GM21723 (cell line): Measurements from ENCODE around the gene CDH23.

Source experiments
- ATAC-seq: cut with Tn5 transposase; IDR thresholded peaks from one replicate; pipeline ENCODE4 v1.9.1; 2021; ENCODE audit warnings: mild to moderate bottlenecking, moderate library complexity; ENCODE audit not compliant: unreplicated experiment

Gene CDH23

GRCh38 chr10:71695502-71696476, 299.1 kb downstream of the CDH23 start:
- ATAC-seq, result no peak

GRCh38 chr10:71696628-71697326, 300.1 kb downstream of the CDH23 start:
- no peak for ATAC-seq

DNA sequence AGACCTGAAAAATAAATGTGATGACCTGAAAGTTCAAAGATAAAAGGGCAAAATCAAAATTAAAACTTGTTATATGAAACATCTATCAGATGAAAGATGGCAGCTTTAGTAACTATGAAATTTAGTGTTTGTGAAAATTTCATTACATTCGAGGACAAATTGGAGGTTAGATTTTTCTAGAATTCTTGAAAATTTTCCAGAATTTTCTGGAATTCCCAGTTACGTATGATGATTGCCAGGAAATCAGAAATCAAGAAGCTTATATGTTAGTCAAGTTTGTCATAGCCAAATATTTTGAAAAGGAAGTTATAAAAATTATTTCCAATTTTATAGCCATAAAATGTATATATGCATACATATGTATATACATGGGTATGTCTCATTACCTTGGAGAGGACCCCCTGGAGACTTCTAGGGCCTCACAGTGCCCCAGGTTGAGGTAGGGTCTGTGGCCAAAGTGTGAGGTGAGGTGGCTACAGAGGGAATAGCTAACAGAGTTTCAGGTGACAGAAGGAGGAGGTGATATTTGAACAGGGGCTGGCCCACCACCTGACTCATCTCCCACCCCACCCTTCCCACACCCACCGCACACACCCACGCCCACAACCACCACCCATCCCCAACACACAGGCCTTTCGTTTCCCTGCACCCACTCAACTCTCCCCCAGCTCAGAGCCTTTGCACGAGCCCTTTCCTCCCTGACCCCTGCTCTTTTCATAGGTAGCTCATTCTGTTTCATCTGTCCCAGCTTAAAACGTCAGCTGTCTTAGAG, 301.4 kb downstream of the CDH23 start:
- ATAC-seq, result no peak

DNA sequence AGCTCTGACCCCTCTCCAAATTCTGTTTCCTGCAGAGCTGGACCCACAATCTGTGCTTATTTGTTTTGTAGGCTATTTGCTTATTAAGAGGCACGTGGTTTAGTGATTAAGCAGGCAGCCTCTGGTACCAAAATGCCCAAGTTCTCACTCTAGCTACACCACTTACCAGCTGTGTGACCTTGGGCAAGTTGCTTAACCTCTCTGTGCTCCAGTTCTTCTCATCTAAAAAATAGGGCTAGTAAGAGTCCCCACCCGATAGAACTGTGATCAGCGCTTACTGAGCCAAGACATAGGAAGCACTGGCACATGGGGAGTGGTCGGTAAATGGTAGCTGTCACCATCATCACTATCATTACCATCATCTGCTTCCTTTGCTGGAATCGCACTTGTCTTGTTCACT, 302.0 kb downstream of the CDH23 start:
- no peak for ATAC-seq

- ATAC-seq, result no peak
Measured at GRCh38 chr10:71700731-71701368, 304.1 kb downstream of the CDH23 start.

DNA sequence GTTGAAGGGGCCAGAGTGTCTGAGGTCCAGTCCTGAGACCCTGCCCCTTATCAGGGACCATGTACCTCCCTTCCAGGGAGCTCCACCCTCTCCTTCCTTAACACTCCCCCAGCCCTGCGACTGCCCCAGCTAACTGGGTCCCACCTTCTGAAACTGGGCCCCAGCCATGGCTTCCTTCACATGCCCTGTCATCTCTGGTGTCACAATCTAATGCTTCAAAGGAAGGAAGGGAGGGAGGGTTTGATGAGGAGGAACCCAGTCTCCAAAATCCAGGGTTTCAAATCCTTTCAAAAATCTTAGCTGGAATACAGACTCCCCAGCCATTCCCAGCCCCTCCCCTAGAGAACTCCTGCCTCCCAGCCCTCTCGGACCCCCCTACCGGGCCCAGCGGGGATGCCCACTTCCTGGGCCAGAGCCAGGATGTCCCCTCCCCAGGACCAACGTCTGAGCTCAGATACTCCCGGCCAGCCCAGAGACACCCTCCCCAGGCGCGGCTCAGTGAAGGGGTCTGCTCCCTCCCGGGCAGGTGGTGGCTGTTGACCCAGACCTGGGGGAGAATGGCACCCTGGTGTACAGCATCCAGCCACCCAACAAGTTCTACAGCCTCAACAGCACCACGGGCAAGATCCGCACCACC, 304.9 kb downstream of the CDH23 start:
- no peak for ATAC-seq

DNA sequence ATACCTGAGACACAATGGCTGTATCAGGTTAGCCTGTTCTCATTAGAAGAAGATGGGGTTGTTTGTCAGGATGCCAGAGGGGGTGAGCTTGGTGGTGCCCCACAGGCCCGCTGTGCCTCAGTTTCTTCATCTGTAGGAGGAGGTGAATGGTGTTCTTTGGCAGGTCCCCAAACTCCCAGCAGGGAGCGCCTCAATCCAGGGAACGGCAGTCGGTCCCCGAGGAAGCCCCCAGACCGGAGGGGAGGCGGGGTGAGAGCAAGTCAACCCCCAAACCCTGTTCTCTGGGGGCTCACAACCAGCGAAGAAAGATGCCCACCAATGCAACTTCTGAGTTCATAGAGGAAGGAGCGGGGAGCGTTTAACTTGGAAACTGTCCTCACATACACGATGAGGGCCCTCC, 306.9 kb downstream of the CDH23 start:
- no peak for ATAC-seq

DNA sequence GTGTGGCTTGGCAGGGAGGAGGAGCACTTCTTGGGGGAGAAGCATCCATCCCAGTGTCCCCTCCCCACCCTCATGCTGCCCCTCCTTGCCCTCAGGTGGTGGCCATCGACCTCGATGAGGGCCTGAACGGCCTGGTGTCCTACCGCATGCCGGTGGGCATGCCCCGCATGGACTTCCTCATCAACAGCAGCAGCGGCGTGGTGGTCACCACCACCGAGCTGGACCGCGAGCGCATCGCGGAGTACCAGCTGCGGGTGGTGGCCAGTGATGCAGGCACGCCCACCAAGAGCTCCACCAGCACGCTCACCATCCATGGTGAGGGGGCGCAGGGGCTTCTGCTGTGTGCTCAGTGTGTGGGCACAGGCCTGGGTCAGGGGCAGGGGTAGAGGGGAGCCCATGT, 308.1 kb downstream of the CDH23 start:
- no peak for ATAC-seq

GRCh38 chr10:71705582-71705981, 308.9 kb downstream of the CDH23 start:
- ATAC-seq, result no peak

DNA sequence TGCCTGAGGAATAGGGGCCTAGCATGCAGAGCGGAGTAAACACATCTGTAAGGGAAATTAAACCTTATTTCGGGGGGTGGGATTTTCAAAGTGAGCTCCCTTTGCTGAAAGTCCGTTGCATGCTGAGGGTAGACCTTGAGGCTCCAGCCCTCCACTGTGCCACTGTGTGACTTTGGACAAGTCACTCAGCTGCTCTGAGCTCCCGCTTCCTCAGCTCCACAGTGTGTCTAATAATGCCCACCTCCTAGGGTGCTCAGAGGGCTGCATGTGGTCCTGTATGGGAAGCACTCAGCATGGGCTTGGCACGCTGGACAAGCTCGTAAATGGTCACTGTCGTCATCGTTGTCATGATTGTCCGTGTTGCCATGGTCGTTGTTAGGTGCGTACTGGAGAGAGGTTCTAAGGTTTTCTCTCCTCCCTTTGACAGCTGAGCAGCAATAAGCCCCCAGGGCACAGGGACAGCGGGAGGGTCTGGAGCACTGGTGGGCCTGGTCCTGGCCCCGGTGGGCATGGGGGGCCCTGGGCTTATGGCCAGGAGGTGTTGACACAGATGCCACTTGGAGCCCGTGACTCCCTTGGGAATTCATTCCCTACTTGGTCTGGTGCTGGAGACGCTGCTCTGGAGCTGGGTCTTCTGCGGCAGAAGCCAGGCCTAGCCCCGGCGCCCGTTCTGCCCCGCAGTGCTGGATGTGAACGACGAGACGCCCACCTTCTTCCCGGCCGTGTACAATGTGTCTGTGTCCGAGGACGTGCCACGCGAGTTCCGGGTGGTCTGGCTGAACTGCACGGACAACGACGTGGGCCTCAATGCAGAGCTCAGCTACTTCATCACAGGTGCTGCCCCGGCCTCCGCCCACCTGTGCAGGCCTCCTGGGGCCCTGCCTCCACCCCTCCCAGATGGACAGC, 309.7 kb downstream of the CDH23 start:
- no peak for ATAC-seq

DNA sequence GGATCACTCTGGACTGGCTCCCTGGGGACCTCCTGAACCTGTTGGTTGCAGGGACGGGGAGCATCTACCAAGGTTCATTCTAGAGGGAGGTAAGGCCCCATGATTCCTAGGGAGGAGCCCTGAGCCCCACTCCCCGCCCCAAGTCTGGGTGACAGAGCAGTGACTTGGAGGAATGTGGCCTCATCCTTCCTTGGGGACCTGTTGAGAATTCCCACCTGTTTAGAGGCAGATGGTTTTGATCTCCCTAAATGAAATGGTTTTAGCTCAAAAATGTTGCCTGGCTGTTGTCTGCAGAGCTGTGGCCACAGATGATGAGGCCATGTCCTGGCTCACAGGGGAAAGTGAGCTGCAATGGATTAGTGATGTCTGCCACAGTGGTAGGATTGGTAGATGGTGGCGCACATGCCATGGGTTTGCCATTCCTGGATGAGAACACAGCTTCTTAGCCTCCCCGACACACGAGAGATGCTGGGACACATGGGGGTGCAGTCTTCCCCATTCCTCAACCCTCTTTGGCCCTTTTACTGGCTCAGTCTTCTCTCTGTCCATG, 310.6 kb downstream of the CDH23 start:
- no peak for ATAC-seq

DNA sequence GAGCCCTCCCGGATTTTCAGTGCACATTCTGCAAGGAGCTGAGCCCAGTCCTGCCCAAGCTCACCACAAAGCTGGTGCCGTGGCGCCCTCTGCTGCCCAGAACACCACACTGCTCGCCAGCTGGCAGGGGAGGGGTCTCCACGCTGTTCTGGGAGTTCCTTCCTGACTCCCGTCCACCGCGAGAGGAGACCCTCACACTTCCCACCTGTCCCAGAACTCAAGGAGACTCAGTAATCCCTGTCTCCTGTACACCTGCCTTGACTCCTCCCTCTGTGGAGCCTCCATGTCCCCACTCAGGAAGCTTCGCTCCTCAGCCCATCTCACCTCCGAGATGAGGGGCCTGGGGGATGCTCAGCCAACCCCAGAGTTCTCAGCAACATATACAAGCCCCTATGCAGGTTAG, 311.6 kb downstream of the CDH23 start:
- ATAC-seq, result no peak

DNA sequence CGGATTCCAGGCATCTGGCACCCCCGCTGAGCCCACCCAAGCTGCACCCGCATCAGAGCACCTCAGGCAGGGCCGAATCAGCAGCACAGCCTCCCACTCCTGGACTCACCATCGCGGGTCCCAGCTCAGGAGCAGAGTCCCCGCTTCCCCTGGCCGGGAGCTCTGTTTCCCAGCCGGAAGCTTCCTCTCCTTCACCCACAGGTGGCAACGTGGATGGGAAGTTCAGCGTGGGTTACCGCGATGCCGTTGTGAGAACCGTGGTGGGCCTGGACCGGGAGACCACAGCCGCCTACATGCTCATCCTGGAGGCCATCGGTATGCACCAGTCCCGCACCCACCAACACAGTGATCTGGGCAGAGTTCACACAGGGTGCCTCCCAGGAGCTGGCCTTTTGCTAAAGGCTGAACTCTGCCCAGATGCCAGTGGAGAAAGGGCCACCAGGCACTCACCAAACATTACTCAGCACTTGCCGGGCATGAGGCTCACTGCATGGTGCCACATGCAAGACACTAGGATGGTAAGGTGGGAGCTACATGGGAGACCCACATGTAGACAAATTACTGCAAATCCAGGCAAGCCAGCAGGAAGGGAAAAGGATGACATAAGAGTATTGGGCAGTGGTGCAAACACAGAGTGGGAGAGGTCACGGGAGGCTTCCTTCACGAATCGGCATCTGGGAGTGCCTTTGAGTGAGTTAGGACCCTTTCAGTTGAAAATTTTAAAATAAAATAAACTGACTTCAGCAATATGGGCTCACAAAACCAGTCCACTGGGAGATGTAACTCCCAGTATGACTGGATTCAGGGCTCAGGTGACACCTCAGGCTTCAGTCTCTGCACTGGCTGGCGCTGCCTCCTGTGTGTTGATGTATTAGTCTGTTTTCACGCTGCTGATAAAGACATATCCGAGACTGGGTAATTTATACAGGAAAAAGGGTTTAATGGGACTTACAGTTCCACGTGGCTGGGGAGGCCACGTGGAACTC, 312.5 kb downstream of the CDH23 start:
- no peak for ATAC-seq

DNA sequence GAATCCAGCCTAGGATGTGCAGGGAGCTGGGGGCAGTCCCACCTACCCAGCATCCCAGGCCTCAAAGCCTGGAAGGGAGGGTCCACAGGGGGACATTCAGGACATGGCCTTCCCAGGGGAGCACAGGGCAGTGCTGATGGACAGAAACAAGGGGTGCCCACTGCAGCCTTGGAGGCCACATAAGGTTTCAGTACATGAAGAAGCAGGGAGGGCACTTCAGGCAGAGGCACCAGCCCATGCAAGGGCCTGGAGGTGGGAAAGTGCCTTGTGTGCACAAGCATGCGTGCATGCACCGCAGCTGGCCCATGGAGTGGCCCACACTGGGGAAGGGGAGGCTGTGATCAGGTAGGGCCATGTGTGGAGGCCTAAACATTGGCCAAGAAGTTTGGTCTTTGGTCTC, 313.8 kb downstream of the CDH23 start:
- no peak for ATAC-seq

- ATAC-seq, result no peak
Measured at GRCh38 chr10:71711052-71711623, 314.4 kb downstream of the CDH23 start.

GRCh38 chr10:71712170-71712569, 315.4 kb downstream of the CDH23 start:
- ATAC-seq, result no peak

DNA sequence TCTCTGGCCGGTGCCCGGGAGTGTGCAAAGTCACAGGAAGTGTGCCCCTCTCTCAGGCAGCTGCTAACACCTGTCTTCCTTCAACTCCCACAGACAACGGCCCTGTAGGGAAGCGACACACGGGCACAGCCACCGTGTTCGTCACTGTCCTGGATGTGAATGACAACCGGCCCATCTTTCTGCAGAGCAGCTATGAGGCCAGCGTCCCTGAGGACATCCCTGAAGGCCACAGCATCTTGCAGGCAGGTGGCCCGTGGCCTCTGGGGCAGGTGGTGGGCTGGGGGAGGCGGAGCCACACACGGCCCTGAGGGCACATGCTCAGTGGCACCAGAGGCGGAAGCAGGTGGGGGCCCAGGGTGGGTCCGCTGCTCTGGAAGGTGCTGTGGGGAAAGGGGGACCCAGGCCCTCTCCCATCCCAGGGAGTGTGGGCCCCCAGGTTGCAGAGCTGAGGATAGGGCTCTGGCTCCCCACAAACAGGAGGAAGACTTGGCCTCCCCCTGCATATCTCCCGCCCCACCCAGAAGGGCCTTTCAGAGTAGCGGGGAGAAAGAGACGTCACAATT, 315.9 kb downstream of the CDH23 start:
- ATAC-seq, result no peak
